Ishikawa (cell line): ENCODE data around the gene LHX1.

Experiments used
- CREB1 ChIP-seq: IDR thresholded peaks from 2 replicates; pipeline ENCODE4 v1.6.1; 2012; ENCODE audit warnings: low read depth
- EP300 ChIP-seq: IDR thresholded peaks from 2 replicates; pipeline ENCODE4 v1.6.1; 2012; ENCODE audit warnings: borderline replicate concordance
- FOXM1 ChIP-seq: IDR thresholded peaks from 2 replicates; pipeline ENCODE4 v1.6.1; 2012; ENCODE audit warnings: low read depth, borderline replicate concordance
- RAD21 ChIP-seq: IDR thresholded peaks from 2 replicates; pipeline ENCODE4 v1.6.1; 2012; ENCODE audit warnings: low read depth
- TAF1 ChIP-seq: IDR thresholded peaks from 2 replicates; pipeline ENCODE4 v1.6.1; 2012; ENCODE audit warnings: low read depth, mild to moderate bottlenecking
- YY1 ChIP-seq: IDR thresholded peaks from 2 replicates; pipeline ENCODE4 v1.6.1; 2012; ENCODE audit warnings: low read depth
- ZBTB7A ChIP-seq: IDR thresholded peaks from 2 replicates; pipeline ENCODE4 v1.6.1; 2012; ENCODE audit warnings: low read depth
- TF ChIP-seq, protein P1 (sequence below): IDR thresholded peaks from 2 replicates; pipeline ENCODE4 v1.6.1; 2012
- TF ChIP-seq, protein P2 (sequence below): IDR thresholded peaks from 2 replicates; pipeline ENCODE4 v1.6.1; 2012; ENCODE audit warnings: low read depth, mild to moderate bottlenecking

DNA sequence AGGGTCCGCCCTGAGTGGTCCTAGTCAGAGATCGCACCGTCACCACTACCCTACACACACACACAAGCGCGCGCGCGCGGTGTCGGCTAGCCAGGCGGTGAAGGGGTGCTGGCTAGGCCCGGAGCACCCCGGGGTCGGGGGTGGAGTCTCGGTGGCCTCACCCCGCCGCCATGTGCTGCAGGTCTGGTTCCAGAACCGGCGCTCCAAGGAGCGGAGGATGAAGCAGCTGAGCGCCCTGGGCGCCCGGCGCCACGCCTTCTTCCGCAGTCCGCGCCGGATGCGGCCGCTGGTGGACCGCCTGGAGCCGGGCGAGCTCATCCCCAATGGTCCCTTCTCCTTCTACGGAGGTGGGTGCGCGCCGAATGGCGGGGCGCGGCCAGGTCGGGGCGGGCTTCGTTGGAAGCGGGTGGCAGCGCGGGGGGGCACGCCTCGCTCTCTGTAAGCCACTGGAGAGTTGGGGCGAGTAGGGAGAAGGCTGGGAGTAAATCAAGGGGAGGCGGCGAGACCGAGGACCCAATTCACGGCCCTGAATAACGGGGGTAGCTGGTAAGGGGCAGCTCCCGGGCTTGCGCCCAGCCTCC, 4.8 kb downstream of the LHX1 start:
- TF ChIP-seq TAF1 (no peak), YY1 (no peak), FOXM1 (no peak), ZBTB7A (no peak), RAD21 (no peak), CREB1 (no peak), EP300 (no peak)
- TF ChIP-seq, protein P1, sequence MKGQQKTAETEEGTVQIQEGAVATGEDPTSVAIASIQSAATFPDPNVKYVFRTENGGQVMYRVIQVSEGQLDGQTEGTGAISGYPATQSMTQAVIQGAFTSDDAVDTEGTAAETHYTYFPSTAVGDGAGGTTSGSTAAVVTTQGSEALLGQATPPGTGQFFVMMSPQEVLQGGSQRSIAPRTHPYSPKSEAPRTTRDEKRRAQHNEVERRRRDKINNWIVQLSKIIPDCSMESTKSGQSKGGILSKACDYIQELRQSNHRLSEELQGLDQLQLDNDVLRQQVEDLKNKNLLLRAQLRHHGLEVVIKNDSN = no peak
- TF ChIP-seq, protein P2, sequence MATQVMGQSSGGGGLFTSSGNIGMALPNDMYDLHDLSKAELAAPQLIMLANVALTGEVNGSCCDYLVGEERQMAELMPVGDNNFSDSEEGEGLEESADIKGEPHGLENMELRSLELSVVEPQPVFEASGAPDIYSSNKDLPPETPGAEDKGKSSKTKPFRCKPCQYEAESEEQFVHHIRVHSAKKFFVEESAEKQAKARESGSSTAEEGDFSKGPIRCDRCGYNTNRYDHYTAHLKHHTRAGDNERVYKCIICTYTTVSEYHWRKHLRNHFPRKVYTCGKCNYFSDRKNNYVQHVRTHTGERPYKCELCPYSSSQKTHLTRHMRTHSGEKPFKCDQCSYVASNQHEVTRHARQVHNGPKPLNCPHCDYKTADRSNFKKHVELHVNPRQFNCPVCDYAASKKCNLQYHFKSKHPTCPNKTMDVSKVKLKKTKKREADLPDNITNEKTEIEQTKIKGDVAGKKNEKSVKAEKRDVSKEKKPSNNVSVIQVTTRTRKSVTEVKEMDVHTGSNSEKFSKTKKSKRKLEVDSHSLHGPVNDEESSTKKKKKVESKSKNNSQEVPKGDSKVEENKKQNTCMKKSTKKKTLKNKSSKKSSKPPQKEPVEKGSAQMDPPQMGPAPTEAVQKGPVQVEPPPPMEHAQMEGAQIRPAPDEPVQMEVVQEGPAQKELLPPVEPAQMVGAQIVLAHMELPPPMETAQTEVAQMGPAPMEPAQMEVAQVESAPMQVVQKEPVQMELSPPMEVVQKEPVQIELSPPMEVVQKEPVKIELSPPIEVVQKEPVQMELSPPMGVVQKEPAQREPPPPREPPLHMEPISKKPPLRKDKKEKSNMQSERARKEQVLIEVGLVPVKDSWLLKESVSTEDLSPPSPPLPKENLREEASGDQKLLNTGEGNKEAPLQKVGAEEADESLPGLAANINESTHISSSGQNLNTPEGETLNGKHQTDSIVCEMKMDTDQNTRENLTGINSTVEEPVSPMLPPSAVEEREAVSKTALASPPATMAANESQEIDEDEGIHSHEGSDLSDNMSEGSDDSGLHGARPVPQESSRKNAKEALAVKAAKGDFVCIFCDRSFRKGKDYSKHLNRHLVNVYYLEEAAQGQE = no peak
